CD4-positive, alpha-beta T cell treated with Interleukin-17A for 1 hour (primary cell): Measurements from ENCODE around the gene EXOC3.

ENCODE experiments used
- DNase-seq: peaks from one replicate; pipeline ENCODE4 v3.0.0-alpha.2; 2020

The EXOC3 gene

GRCh38 chr5:427415-428087, 15.4 kb upstream of the EXOC3 start:
- DNase-seq, result no peak

DNA sequence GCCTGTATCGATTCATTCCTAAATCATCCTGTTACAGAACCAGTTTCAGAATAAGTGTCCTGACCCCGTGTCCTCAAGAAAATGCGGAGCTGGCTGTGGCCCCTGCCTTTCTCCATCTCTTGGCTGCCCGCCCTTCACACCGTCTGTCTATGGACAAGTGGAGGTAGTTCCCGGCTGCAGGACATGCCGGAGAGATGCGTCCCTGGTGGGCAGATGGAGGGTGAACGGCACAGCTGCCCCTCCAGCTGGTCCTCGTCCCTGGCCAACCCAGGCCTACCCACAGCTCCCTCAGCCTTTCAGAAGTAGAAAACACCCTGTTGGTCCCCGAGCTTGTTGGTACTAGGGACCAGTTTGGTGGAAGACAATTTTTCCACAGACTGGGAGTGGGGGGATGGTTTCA, 14.8 kb upstream of the EXOC3 start:
- DNase-seq, result no peak

- DNase-seq, result no peak
Measured at GRCh38 chr5:428754-429452, 14.1 kb upstream of the EXOC3 start.

GRCh38 chr5:429453-430188, 13.4 kb upstream of the EXOC3 start:
- DNase-seq, result no peak

DNA sequence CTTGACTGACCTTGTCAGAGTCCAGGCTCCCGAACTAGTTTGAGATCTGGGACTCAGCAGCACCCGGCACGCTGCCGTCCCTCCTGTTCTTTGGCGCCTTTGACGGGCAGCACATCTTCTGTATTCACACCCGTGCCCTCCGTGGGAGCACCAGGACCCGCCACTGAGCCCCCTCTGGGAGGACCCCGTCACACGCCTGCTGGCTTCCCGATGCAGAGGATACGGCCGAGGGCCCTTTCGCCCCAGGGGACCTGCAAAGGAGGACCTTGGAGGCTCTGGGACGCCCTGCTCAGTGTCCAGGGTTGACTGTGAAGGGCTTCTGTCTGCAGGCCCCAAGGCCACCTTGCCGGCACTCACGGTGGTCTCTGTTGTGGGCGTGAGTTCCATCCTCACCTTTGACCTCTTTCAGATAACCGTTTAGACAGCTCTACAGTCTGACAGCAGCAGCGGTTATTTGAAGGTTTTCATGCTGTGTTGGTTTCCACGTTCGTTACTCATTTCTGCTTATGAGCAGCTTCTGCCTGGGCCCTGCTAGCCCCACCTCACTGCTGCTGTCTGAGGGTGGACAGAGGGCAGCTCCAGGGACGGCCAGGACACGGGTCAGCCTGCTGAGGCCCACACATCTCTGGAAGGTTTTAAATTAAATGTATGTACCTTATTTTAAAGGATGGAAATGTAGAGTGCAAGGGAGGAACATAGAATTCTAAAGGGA, 12.6 kb upstream of the EXOC3 start:
- no peak for DNase-seq

- peak; percentile 24 for DNase-seq
Measured at GRCh38 chr5:431001-431710, 11.8 kb upstream of the EXOC3 start.

GRCh38 chr5:431711-432050, 11.3 kb upstream of the EXOC3 start:
- no peak for DNase-seq

DNA sequence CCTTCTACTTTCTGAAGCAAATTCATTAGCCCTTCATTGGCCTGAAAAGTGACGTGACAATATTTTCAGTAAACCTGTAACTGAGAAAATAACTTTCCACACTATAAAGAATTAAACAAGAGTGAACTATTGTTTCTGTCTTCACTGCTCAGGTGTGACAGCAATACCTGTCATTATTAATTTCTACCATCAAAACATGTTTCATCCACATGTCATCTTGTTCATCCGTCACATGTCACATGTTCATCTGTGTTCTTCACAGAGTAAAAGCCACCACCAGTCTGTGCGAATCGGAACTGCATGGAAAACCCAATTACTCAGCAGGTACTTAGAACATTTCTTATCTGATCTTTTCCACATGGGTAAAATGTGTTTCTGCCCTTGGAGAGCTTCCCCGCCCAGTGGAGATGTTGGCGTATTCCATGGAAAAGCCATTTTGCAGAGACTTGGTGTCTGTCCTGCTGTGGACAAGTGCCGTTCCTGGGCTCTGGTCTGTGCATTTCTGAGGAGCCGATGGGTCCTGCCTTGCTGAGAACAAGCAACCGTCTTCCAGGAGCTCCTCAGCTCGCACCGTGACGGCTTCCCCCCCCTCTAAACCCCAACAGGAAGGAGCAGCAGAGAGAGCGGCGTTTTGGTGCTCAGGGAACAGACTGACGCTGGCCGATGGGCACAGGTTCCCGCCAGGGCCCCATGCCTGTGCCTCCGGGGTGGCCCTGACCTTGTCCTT, 10.6 kb upstream of the EXOC3 start:
- DNase-seq, result no peak

GRCh38 chr5:432928-433791, 9.8 kb upstream of the EXOC3 start:
- no peak for DNase-seq

DNA sequence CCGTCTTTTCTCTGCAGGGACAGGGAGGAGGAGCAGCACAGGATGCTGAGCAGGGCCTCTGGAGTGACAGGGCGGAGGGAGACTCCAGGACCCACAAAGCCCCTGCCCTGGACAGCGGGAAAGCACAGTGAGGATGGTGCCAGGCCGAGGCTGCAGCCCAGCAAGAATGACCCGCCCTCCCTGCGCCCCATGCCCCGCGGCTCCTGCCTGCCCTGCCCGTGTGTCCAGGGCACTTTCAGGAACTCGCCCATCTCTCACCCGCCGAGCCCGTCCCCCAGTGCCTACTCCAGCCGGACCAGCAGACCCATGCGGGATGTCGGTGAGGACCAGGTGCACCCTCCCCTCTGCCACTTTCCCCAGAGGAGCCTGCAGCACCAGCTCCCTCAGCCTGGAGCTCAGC, 9.1 kb upstream of the EXOC3 start:
- no peak for DNase-seq

DNA sequence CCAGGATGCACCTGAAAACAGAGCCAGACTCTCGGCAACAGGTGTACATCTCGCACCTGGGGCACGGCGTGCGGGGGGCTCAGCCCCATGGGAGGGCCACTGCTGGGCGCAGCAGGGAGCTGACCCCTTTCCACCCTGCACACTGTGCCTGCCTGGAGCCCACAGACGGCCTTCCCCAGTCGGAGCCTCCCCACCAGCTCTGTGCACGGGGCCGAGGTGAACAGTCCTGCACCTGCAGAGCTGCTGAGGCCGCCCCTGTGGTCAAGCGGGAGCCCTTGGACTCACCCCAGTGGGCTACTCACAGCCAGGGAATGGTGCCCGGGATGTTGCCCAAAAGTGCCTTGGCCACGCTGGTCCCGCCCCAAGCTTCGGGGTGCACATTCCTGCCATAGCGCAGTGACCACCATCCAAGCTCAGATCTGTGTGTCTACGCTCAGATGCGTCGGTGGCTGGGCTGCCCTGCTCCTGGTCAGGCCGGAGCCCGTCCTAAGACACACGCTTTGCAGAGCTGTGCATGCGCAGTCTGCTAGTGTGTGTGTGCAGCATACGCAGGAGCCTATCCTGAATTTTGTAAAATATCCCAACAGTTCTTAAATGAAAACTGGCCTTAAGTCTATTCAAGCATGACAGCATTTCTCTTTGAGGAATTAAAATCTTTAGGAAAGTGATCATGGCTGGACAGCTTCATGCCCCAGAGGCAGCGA, 8.4 kb upstream of the EXOC3 start:
- no peak for DNase-seq

GRCh38 chr5:435156-435790, 7.7 kb upstream of the EXOC3 start:
- DNase-seq, result no peak

DNA sequence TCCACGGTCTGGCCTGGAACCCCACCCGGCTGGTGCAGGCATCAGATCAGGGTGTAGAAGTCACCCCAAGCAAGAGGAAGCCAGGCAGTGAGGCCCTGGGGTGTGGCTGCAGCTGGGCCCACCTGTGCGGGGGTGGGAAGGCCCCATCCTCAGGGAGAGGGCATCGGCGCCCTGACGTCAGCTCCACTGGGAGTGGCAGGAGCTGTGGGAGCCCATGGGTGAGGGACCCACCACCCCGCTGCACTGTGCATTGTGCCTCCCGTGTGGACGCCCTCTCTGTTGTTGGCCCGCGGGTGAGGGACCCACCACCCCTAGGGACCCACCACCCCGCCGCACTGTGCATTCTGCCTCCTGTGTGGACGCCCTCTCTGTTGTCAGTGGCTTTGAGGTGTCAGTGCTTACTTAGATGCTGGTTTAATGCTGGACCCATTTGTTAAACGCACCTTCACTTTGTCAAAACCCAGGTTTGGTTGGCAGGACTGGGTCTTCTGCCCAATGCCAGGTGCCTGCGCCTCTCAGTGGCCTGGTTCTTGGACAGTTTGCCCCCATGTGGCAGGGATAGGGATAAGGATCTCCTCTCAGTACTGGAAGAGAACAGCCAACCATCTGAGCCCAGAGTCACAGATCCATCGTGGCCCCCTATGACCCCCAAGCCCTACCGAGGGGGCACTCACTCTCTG, 6.9 kb upstream of the EXOC3 start:
- no peak for DNase-seq

DNA sequence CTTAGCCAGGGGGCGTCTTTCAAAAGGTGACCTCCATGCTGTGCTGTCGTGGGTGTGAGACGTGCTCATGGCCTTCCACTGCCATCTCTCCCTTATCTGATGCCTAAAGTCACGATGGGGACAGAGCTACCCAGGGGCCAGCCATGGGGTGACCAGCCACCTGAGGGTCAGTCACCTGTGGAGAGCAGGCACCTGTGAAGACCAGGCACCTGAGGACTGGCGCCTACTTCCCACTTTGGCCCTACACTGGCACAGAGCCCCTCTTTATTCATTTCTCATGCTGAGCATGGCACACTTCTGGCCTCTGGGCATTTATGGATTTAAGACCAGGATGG, 6.4 kb upstream of the EXOC3 start:
- no peak for DNase-seq

DNA sequence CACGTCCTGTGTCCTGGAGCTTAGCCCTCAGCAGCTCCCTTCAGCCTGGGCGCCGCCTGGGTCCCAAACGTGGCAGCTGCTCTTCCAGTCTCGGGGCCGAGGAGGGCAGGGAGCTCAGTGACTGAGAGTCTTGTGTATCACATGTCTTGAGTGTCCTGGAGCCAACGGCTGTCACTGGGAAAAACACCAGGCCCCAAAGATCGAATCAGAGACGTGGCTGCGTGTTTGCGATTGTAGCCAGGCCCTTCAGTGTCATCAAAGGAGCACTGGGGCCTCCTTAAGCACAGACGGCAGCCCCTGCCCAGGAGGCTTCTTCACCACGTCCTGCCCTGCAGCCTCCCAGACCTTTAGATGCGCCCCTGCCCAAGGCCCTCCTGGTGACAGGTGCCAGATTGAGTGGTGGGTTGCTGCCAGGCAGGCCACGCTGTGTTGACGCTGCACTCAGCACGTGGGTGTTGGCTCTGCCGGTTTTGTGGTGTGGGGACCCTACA, 5.7 kb upstream of the EXOC3 start:
- no peak for DNase-seq

DNA sequence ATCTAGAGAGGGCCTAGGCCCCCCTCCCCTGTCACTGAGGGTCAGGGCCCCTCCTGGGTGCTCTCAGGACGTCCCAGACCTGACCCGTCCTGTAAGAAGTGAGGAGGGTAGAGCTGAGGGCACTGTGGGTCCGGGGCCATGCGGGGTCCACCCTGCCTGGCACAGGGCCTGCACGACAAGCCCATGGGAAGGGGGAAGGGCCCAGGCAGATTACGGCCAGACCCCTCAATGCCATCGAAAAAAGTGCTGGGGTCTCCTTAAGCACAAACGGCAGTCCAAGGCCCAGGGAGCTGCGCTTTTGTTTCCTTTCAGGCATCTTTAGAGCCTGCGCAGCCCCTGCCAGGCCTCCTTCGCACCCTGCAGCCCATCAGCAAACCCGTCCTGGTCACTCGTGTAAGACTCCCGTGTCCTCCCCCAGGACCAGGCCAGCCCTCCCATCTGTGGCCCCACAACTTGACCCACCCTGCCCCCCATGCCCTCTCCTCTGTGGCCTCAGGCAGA, 4.4 kb upstream of the EXOC3 start:
- DNase-seq, result no peak

DNA sequence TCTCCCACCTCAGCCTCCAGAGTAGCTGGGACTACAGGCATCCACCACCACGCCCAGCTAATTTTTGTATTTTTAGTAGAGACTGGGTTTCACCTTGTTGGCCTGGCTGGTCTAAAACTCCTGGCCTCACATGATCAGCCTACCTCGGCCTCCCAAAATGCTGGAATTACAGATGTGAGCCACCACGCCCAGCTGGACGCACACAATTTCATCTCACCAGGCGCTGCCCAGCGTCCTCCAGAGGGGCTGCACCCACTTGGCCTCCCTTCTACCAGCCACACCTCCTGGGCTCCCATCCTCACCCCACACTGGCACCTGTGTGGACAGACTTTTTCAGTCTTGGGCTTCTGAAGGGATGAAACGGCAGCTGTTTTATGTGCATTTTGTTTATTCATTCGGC, 3.8 kb upstream of the EXOC3 start:
- DNase-seq, result no peak

- no peak for DNase-seq
Measured at GRCh38 chr5:439636-440035, 3.3 kb upstream of the EXOC3 start.
